ENCODE measurements around the gene KLHL3.
"Not testable (repeated sequence)": the region's sequence is repeated elsewhere in the genome, so short reads cannot be mapped to it uniquely, and the experiment has no call there.

Gene KLHL3

GRCh38 chr5:137660349-137660817 is 75.5 kb downstream of the KLHL3 start:
- DNase-seq = peak; percentile 30

DNA sequence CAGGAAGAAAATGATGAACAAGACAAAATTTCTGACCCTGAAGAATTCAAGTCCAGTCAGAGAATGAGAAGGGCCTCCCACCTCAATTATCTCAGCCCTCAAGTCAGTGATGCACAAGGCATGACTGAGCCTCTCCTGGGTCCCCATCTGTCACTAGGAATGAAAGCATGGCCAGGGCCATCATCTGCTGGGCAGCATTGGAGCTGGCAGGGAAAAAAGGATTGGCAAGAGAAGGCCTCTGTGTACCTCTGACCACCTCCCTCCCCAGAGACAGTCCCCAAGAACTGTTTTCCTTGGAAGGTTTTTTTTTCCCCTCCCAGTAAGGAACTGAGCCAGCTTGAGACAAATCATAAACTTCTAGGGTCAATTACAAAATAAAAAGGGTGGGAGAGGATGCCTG is 76.7 kb downstream of the KLHL3 start:
- DNase-seq = no peak

GRCh38 chr5:137658324-137658723 is 77.6 kb downstream of the KLHL3 start:
- no peak for DNase-seq

- no peak for DNase-seq
Observed at GRCh38 chr5:137657073-137657472, 78.8 kb downstream of the KLHL3 start.

- no peak for DNase-seq
Observed at GRCh38 chr5:137656558-137656957, 79.3 kb downstream of the KLHL3 start.

- no peak for DNase-seq
Observed at GRCh38 chr5:137651022-137651421, 84.9 kb downstream of the KLHL3 start.

DNA sequence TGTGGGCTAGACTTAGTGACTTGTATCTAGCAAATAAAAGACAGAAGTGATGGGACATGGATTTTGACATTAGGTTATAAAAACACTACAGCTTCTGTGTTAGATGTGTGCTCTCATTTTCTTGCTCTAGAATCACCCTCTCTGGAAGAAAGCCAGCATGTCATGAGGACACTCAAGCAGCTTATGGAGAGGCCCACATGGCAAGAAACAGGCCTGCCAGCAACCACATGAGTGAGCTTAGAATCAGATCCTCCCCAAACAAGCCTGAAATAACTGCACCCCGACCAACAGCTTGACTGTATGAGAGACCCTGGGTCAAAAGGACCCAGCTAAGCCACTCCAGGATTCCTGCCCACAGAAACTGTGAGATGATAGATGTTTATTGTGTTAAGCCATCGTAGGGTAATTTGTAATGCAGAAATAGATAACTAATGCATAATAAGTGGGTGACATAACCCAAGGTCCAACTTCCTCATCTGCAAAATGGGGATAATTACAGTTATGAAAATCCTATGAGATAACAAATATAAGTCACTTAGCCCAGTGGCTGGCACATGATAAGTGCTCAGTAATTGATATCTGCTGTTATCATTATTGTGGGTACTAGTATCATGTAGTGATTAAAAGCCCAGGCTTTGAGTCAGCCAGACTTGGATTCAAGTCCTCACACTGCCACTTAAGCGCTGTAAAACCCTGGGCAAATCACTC is 86.5 kb downstream of the KLHL3 start:
- peak; percentile 18 for DNase-seq

DNA sequence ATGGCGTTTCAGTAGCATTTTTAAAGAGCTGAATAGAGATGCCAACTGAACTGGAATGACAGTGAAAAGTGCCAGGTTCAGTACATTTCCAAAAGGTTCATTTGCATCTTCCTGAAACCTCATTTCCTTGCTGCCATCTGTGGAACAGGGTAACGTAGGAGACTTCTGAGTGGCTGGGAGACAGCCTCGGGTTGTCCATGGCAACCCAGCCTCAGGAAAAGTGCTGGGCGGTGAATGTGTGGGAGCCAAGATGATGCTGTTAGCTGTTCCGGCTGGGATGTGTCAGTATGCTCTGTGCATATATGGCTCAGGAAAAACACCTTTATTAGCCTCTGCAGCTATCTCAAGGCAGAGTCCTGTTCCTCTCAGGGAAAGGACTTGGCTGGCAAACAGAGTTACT is 87.5 kb downstream of the KLHL3 start:
- DNase-seq = no peak

- no peak for DNase-seq
Observed at GRCh38 chr5:137647401-137647800, 88.5 kb downstream of the KLHL3 start.

DNA sequence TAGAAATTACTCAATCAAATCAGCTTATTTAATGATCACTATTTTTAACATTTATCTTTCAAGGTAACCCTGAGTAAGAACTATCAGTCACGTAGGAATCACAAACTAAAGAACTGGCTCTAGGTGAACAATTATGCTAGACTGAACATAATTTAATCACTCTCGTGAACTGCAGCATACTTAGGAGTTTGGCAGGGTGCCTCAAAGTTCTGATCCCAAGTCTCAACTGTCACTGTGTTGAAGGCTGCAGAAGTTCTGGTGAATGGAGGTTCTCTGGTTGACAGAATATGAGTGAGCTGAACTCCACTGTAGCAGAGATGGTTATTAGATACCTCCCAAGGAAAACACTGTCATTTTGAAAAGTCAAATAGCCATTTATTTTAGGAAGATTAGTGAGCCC is 89.1 kb downstream of the KLHL3 start:
- DNase-seq = no peak

DNA sequence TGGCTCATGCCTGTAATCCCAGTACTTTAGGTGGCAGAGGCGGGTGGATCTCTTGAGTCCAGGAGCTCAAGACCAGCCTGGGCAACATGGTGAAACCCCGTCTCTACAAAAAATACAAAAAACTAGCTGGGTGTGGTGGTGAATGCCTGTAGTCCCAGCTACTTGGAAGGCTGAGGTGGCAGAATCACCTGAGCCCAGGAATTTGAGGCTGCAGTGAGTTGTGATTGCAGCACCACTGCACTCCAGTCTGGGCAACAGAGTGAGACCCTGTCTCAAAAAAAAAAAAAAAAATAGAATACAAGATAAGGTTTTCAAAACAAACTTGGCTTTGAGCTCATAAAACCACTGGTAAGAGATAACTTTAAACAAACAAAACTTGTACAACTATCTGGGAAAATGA is 92.8 kb downstream of the KLHL3 start:
- not testable (repeated sequence) for DNase-seq

- no peak for DNase-seq
Observed at GRCh38 chr5:137642091-137642490, 93.8 kb downstream of the KLHL3 start.

GRCh38 chr5:137641148-137641547 is 94.7 kb downstream of the KLHL3 start:
- no peak for DNase-seq

DNA sequence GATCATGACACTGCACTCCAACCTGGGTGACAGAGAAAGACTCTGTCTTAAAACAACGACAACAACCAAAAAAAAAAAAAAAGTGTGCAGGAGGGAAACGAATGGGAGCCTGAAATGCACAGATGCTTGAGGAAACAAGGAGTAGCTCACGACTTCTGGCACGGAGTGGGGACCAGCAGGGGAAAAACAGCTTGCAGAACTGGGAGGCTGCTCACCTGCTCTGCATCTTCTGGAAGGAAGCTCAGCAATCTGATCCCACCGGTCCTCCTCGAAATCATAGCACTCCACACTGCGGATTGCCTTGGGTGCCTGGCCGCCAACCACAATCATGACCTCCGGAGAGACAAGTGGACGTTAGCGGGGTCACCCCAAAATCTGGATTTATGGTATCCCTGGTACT is 96.2 kb downstream of the KLHL3 start:
- no peak for DNase-seq

DNA sequence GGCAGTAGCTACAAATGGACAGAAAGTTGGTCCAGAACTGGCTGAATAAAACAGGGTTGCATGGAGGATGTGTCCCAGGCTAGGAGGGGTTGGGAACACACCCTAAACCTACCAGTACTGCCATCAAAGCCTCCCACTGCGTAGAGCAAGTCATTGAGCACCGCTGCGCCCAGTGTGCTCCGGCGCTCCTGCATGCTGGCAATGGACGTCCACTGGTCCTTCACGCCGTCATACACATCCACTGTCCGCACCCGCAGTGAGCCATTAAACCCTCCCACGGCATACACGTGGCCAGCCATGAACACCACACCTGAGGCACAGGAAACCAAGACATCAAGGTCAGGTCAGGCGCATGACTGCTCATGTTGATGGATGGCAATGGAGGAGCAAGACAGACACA is 97.0 kb downstream of the KLHL3 start:
- no peak for DNase-seq

- DNase-seq = no peak
Observed at GRCh38 chr5:137636830-137637714, 98.8 kb downstream of the KLHL3 start.

DNA sequence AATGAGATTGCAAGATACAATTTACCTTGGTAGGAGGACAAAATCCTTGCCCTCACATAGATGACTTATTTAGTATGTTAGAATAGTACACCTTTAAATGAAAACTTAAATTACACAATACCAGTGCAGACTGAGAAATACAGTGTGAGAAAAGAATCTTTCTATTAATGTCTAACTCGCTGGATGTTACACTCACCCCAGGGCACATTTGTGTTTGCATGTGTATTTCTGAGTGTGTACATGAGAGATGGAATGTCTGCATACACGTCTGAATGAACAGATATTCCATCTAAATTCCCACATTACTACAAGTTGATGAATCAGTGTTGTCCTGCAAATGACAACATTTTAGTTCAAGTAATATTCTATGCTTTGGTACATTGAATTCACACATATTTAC is 99.8 kb downstream of the KLHL3 start:
- DNase-seq = no peak

- no peak for DNase-seq
Observed at GRCh38 chr5:137635521-137635921, 100.4 kb downstream of the KLHL3 start.

DNA sequence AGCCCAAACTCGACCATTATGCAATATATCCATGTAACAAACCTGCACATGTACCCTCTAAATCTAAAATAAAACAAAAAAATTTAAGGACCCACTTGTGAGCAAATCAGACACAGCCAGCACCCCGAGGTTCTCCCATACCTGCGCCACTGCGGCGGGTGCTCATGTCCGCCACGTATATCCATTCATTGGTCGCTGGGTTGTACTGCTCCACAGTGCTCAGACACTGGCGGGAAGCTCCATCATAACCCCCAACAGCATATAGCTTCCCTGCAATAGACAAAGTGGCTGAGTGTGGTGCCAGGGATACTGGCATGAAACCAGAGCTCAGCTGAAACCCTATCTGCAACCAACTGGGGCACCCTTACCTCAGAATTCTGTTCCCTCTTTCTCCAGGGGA is 102.0 kb downstream of the KLHL3 start:
- no peak for DNase-seq

- DNase-seq = no peak
Observed at GRCh38 chr5:137632716-137633115, 103.2 kb downstream of the KLHL3 start.

DNA sequence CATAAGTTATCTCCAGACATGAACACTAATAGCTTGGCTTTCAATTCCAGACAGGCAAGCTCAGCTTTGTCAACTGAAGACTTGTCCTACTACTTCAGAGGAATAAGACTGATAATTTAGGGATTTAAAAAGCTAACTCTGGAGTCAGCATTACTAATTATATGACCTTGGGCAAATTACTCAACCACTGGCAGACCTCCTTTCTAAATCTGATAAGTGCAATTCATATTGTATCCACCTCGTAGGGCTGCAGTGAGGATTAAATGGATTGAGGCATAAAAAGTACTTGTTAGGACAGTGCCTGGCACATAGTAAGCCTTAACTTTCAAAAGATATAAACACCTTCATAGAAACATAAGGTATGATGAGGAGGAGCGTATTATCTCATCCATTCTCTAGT is 104.4 kb downstream of the KLHL3 start:
- no peak for DNase-seq

DNA sequence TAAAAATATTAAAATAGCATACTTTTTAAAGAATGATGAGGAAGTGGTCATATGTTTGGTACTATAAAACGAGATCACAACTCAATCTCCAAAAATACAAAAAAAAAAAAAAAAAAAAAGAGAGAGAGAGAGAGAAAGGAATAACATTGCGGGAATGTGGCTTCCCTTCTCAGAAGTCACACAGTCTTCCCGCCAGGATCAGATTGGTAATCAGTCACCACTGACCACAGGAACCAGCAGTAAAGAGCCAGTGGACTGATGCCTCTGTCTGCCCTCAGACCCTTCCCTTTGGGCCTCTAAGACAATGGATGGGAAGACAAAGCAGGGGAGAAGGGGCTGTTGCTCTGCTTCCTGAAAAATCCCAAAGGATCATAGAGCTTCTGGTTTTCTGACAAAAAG is 104.9 kb downstream of the KLHL3 start:
- no peak for DNase-seq

GRCh38 chr5:137630216-137630971 is 105.5 kb downstream of the KLHL3 start:
- DNase-seq = no peak

GRCh38 chr5:137629646-137630045 is 106.2 kb downstream of the KLHL3 start:
- DNase-seq = peak; percentile 35

Data from NCI-H2107 (cell line).